OCI-LY7 (cell line): Measurements from ENCODE around the gene FRAS1.

Experiments
- CTCF ChIP-seq: fragments of 200-600 bp; sonication (generic); conservative IDR thresholded peaks from 2 replicates; pipeline ENCODE4 v1.5.1; 2014; ENCODE audit warnings: mild to moderate bottlenecking, antibody characterized with exemption, low read length, moderate library complexity, mixed read lengths
- EZH2phosphoT487 ChIP-seq: fragments of 200-600 bp; sonication (generic); IDR thresholded peaks from 2 replicates; pipeline ENCODE4 v1.6.1; 2018; ENCODE audit warnings: low read depth, borderline replicate concordance, mild to moderate bottlenecking, mixed run types, antibody characterized with exemption, low read length, moderate library complexity, mixed read lengths

GRCh38 chr4:78558410-78558809 lies 501.3 kb downstream of the FRAS1 start:
- TF ChIP-seq CTCF, result no peak
- no peak for TF ChIP-seq EZH2phosphoT487
